Choroid plexus epithelial cell (primary cell): ENCODE measurements around the gene KRTAP10-1.

ENCODE experiments used
- DNase-seq: peaks from one replicate; pipeline ENCODE4 v3.0.0-alpha.2; 2010; ENCODE audit warnings: low read depth
- H3K4me3 ChIP-seq: 2 replicates; pipeline ENCODE4 v1.5.1; 2011; ENCODE audit warnings: low read depth, mild to moderate bottlenecking, control low read depth, low read length, moderate library complexity
- TF ChIP-seq, protein P1 (sequence below): conservative IDR thresholded peaks from 2 replicates; pipeline ENCODE4 v1.5.1; 2011; ENCODE audit warnings: low read depth, mild to moderate bottlenecking, control low read depth, inconsistent platforms, low read length, moderate library complexity

Gene KRTAP10-1

DNA sequence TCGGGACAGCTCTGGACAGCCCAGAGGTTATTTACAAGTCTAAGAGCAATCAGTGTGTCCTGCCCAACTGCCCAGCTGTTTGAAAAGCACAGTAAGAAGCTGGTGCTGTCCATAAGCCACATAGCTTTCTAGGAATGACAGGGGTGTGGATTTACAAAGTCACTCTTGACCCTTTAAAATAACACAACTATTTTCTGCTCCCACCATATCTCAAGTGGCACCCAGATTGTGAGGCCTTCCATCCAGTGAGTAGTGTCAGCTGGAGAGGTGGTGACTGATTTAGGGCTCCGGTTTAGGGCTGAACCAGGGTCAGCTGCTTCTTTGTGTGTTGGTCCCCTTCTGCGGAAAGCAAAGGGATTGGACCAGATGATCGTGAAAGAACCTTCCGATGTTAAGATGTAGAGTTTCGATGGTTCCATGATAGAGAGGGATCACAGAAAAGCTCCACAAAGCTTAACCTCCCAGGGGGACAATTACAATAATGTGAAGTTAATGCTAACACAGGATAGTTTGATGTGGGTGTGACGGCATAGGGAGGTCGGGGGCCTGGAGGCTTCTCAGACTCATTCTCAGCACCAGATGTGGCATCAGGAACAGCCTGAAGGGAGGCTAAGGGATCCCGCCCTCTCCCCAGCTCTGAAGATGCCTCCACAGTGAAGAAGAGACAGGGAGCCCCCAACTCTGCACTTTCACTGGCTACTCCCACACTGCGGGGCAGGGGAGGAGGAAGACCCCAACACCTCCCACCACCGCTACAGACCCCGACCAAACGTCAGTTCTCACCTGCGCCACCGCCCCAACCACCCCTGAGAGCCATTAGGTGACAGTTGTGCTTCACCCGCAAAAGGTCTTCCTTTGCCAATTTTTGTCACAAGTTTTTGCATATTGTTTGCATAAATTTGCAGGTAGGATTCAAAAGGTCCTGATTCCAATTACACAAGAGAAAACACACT, 44.1 kb downstream of the KRTAP10-1 start:
- DNase-seq = no peak
- TF ChIP-seq, protein P1, sequence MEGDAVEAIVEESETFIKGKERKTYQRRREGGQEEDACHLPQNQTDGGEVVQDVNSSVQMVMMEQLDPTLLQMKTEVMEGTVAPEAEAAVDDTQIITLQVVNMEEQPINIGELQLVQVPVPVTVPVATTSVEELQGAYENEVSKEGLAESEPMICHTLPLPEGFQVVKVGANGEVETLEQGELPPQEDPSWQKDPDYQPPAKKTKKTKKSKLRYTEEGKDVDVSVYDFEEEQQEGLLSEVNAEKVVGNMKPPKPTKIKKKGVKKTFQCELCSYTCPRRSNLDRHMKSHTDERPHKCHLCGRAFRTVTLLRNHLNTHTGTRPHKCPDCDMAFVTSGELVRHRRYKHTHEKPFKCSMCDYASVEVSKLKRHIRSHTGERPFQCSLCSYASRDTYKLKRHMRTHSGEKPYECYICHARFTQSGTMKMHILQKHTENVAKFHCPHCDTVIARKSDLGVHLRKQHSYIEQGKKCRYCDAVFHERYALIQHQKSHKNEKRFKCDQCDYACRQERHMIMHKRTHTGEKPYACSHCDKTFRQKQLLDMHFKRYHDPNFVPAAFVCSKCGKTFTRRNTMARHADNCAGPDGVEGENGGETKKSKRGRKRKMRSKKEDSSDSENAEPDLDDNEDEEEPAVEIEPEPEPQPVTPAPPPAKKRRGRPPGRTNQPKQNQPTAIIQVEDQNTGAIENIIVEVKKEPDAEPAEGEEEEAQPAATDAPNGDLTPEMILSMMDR = no peak
- no peak overlapping the region for H3K4me3 ChIP-seq

DNA sequence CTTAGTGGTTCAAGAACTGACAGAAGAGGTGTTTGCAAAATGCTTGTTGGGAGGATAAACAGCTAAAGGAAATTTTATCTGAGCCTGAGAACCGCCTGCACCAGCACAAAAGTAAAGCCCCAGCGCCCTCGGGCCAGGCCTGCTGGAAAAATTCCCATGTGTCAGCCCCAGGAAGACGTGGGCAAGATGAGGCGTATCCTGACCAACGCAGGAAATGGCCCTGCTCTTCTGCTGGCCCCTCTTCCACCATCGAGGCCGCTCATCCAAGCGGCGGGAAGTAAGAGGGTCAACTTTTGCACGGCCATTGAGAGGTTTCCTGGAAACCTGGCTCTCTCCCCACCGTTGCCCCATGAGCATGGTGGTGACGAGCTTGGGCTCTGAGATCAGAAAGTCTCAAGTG, 45.0 kb downstream of the KRTAP10-1 start:
- TF ChIP-seq, protein P1 = no peak
- DNase-seq = no peak

GRCh38 chr21:44494418-44494817, 45.6 kb downstream of the KRTAP10-1 start:
- TF ChIP-seq, protein P1 = no peak
- H3K4me3 ChIP-seq = no peak overlapping the region
- DNase-seq = no peak

More for the DNA sequence above, 45.0 kb downstream of the KRTAP10-1 start:
- H3K4me3 ChIP-seq = no peak overlapping the region

GRCh38 chr21:44492567-44493385, 47.2 kb downstream of the KRTAP10-1 start:
- H3K4me3 ChIP-seq = no peak overlapping the region
- TF ChIP-seq, protein P1 = no peak
- DNase-seq = no peak

GRCh38 chr21:44490816-44491215, 49.2 kb downstream of the KRTAP10-1 start:
- no peak for DNase-seq
- H3K4me3 ChIP-seq = no peak overlapping the region
- TF ChIP-seq, protein P1 = no peak

DNA sequence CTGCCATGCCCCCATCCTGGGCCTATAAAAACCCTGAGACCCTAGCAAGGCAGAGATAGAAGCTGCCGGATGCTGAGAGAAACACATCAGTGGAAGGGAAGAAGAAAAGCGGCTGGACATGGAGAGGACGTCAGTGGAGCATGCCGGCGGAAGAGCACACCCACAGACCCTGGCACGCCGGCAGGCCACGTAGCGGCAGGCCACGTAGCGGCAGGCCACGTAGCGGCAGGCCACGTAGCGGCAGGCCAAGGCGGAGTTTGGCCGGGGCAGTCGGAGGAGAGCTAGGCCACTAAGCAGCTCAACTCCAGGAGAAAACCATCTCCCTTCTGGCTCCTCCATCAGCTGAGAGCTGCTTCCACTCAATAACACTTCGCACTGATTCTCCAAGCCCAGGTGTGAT, 49.6 kb downstream of the KRTAP10-1 start:
- DNase-seq = no peak
- no peak overlapping the region for H3K4me3 ChIP-seq
- TF ChIP-seq, protein P1 = no peak
